DMS153 treated with DMSO at 0.1 percent for 48 hours (cell line): ENCODE data around the gene MYO16.
"Not testable (repeated sequence)": the region's sequence is repeated elsewhere in the genome, so short reads cannot be mapped to it uniquely, and the experiment has no call there.

Experiments used
- DNase-seq: peaks from one replicate; lab custom pipeline; 2025; ENCODE audit not compliant: unreplicated experiment; lab: John Stamatoyannopoulos, UW

Gene MYO16

DNA sequence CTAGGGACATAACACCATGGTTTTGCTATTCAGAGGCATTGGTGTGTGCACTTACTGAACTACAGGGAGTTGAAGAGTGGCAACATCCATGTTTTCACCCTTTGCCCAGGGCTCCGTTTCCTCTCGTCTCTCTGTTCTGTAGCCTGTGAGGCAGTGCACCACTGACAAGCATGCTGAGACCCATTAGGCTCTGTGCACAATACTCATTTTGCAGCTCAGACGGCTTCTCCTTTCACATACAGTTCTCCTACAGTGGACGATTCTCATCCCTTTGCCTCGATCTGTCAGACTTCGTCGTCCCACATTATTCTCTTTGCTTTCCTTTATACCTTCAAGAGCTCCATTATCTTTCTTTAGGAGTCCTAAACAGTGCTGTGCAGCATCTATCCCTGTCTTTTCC lies 403.7 kb downstream of the MYO16 start:
- DNase-seq, result no peak

DNA sequence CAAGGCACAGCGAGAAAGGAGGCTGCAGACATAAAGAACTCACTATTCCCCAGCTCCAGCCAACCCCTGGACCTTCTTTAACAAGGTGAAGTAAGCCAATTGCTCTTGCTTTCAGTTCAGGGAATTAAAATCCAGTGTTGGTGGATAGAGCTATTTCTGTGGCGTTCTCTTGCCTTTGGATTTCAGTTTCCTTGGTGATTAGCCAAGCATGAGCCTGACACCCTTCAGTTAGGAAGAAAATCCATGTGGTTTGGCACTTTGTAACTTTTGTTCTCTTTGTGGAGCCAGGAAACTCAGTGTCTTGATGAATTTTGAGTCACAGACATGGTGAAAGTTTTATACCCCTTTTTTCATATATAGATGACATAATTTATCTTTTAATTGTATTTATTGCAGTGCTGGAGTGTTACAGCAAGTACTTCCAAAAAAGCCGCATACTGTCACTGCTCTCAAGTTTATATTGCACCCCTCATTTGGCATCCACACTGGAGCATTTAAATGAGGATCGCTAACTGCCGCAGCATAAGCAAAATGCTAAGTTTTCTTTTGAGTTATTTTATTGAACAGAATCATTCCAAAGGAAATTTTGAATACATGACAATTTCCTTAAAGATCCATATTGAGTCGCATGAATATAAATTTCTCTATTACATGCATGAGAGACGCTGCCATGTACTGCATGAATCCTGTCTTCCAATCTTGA lies 406.8 kb downstream of the MYO16 start:
- no peak for DNase-seq

DNA sequence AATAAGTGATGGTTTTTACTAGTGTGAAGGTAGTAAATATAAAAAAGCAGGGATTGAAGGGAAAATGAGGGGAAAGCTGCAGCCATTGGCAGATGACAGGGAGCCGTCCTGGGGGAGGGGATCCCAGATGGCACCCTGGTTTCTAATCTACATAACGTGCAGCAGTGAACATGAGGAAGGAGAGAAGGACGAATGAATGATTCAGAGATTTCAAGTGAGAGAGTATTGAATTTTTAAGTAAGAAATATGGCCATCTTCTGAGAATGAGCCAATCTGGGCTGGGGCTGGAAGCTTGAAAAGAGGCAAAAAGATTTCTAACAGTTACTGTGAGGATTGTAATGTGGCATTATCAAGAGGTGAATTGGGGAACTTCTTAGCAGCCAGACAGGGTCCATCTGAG lies 414.2 kb downstream of the MYO16 start:
- DNase-seq, result no peak

DNA sequence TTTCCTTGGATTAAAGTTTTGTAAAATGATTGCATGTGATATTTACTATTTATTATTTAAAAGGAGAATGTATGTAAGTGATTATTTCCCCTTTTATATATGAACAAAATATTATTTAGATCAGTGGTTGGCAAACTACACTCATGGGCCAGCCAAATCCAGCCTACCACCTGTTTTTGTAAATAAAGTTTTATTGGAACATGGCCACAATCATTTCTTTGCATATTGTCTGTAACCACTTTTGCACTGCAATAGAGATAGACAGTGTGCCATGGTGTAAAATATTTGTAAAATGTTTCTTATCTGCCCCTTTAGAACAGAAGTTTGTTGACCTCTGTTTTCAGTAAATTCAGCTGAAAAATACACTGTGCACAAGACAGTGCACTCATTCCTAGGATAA lies 426.4 kb downstream of the MYO16 start:
- DNase-seq, result no peak

DNA sequence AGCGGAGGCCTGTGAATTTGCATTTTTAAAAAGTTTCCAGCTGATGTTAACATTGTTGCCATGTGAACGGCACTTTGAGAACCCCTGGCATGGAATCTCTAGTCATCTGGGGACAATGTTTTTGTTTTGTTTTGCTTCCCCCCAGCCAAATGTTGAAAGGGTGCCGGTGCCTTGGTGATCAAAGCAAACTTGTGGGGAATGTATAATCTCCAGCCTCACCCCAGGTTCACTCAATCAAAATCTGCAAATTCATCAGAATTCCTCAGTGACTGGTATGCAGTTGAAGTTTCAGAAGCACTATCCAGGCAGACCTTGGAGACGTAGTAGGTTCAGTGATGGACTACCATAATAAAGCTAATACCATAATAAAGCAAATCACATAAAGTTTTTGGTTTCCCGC lies 428.7 kb downstream of the MYO16 start:
- DNase-seq, result no peak

DNA sequence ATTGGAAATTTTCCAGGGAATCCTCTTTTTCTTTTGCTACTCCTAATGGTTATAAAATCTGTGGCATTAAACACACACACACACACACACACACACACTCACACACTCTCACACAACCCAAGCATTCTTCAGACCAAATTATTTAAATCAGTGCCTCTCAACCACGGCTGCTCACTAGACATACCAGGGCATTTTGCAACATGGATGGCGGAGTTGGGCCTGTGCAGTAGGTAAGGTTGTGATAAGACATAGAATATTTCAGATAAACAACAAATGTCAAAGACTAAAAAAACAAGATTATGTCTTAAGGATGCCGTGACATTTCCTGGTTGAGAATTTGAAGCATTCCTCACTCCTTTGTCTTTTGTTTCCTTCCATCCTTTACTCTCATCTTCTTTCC lies 443.1 kb downstream of the MYO16 start:
- DNase-seq, result no peak

DNA sequence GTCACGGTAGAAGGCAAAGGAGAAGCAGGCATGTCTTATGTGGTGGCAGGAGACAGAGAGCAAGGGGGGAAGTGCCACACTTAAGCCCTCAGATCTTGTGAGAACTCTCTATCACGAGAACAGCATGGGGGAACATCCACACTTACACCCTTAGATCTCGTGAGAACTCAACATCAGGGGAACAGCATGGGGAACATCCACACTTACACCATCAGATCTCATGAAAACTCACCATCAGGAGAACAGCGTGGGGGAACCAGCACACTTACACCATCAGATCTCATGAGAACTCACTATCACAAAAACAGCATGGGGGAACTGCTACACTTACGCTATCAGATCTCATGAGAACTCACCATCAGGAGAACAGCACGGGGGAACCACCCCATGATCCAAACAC lies 445.0 kb downstream of the MYO16 start:
- DNase-seq, result no peak

DNA sequence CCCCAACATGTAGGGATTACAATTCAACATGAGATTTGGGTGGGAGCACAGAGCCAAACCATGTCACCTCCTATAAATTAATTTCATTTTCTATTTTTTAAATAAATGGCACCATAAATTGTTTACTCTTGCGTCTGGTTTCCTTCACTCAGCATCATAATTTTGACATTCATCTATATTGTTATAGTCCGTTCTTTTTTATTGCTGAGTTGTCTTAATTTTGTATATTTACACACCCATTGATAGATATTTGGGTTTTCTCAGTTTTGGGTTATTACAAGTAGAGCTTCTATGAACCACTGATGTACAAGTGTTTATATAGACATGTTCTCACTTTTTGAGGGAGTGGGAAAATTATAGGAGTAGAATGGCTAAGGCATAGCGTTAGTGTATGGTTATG lies 445.4 kb downstream of the MYO16 start:
- DNase-seq, result no peak

DNA sequence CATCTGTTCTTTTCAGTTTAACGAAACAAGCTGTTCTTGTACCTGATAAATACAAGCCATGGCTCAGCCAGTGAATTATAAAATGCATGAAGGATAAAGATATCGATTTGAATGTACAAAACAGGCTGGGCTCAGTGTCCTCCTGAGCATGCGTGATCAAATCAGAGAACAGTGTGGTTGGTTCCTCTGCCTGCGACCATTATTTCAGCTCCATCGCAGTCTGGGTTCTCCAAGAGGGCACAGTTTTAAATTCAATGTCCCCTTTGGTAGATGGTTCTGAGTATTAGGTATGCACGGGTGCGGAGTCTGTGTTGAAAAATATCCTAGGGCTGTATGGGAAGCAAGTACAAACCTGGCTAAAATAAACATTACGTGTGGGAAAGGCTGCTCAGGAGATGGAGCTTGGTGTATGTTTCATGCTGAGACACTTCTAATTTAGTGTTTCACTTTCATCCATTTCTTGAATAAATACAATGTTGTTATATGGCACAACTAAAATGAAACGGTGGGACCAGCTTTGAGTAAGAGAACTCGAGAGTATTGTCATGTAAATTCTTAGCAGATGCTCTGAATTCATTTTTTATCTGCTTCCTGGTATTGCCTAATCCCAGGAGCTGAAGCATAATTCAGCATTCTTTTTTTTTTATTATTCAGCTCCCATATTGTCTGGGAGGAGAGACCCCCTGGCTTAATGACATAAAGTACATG lies 458.7 kb downstream of the MYO16 start:
- DNase-seq, result no peak

DNA sequence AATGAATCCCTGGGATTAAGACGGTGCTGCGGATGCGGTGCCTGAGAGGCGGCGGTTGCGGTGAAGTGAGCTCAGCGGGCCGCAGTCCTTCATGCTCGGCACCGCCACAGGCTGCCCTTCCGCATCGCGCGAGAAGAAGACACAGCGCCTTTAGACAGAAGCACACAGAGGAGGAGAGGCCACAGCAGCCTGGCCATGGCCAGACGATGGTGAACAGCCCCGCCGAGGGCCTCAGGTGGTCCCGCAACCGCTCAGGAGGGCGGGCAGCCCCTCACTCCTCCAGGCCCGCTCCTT lies 459.2 kb downstream of the MYO16 start:
- DNase-seq, result no peak

DNA sequence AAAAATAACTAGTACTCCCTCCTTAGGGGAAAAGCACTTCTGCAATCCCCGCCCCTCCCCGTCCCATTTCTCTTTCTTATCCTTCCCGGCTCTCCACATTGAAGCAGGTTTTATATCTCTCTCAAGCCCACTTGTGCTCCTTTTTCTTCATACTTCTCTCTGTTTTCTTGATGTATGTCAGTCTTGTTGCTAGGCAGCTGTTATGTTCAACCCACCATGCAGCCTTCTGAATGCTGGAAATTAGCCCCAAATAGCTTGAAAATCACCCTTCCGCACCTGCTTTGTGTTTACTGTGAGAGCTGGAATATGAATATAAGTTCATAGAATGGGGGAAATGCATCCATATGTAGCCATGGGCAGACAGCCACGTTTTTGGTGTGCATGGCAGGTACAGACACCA lies 461.4 kb downstream of the MYO16 start:
- DNase-seq, result no peak

DNA sequence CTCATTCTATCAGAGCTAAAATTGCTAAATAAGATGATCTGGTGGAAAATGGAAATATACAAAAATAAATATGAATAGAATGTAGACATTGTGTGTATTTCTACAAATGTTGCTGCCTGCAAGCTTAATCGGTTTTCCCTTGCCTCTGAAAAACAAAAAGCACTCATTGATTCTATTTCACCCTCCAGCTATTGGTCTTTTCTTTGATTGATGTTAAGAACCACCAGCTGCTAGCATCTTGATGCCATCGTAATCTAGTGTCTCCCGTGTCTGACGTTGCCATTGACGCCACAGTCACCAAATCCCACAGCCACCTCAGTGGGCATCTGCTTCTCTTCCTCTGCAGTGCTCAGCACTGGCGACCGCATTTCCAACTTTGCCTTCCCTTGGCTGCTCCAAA lies 461.8 kb downstream of the MYO16 start:
- no peak for DNase-seq

DNA sequence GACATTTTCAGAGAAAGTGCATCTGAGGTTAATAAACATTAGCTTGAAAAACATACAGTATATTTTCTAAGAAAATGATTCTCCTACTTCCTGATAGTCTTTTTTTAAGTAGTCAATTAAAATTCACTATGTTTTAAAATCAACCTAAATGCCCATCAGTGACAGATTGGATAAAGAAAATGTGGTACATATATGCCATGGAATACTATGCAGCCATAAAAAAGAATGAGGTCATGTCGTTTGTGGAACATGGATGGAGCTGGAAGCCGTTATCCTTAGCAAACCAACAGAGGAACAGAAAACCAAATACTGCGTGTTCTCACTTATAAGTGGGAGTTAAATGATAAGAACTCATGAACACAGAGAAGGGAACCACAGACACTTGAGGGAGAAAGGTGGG lies 462.8 kb downstream of the MYO16 start:
- DNase-seq, result not testable (repeated sequence)

DNA sequence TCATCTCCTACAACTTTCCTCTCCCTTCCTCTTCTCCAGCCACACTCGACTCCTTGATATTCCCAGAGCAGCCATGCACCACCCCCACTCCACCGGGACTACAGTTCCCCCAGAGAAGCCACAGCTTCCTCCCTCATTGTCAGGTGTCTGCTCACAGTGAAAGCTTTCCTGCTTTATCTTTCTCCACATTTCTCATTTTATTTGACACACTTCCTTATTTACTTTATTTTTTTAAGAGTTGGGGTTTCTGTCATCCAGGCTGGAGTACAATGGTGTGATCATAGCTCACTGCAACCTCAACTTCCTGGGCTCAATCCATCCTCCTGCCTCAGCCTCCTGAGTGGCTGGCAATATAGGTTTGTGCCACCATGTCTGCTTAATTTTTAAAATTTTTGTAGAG lies 464.6 kb downstream of the MYO16 start:
- no peak for DNase-seq

DNA sequence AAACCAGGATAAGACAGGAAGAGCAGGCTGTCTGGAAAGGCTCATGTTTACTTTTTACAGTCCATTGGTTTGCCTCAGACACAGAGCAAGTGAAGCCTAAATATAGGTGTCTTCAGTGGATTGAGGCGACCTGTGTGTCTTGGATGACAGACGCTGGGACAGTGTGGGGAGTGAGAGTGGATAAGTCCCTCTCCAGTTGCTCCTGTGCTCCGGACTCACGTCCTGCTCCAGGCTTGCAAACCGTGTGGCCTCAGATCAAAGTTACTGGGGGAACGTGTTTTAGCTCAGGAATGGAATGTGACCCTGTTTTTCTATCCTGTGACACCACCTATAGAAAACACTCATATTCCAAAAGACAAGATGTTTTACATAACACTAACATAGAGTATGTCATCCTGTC lies 465.7 kb downstream of the MYO16 start:
- no peak for DNase-seq

DNA sequence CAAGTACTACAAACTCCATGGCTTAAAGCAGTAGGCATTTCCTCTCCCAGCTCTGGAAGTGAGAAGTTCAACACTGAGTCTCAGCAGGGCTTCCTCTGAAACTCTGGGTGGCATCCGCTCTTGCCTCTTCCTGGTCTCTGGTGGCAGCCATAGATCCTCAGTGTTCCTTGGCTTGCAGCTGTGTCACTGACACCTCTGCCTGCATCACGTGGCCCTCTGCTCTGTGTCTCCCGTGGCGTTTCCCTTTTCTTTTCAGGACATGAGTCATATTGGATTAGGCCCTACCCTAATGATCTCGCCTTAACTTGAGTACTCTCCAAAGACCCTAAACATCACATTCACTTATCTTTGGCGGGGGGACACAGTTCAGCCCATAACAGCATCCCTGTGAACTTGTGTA lies 466.7 kb downstream of the MYO16 start:
- DNase-seq, result no peak

DNA sequence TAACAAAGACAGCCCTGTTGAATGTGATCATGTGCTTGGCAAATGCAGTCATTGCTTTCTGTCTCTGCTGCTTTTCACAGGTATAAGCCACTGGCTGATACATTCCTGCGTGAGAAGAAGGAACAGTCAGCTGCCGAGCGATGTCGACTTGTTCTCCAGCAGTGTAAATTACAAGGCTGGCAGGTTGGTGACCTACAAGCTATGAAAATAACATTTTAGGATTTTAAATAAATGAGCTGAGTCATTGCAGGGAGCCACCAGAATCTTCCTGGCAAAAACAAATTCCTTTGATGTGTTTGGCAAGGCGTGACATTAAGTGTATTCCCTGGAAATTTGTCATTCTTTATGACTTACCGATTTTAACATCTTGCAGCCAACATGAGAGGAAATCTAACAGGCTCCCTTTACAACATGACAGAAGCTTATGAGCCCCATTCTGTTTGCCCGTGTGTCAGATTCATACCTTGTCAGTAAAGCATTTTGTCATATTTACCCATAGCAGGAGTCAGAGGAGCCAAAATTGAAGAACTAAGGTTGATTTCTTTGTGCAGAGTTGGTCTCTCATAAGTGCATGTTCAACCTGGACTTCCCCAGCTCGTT lies 471.4 kb downstream of the MYO16 start:
- DNase-seq, result no peak

DNA sequence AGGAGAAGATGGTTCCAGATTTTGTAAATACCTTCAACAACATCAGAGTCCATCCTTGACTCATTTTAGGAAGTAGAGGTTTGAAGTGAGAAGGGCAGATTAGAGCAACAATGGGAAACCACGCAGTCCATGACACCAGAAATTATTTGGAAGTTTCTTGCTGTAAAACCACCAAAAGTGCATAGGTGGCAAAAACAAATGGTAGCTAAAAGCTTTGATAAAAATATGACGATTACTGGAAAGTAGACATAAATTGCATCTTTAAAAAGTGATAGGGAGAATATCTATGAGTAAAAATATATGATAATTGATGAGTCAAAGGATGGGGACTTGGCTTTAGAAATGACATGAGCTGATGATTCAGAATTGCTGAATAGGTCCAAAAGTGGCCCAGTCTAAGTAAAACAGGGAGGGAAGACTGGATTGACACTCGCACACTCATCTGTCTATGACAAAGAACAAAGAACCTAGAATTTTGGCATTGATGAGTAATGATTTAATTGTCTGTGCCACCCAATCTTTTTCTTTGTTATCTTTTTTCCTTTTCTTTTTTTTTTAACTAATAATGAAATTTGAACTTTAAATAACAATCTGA lies 472.2 kb downstream of the MYO16 start:
- no peak for DNase-seq

DNA sequence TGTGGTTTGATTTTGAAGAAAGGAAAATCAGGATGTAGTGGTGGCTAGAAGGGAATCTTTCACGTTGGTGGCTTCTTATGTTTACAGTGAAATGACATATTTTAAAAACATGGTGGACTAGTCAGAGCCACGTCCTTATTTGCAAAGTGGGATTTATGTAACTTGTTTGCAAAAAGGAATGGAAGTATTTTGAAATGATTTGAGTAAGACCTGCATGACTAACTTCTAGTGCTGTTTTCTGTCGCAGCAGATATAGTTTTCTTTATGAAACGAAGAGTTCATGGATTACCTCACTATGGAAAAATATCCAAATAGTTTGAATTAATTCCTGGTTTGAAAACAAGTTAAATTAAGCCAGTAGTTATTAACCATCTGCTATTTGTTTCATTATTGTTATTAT lies 476.5 kb downstream of the MYO16 start:
- DNase-seq, result no peak

DNA sequence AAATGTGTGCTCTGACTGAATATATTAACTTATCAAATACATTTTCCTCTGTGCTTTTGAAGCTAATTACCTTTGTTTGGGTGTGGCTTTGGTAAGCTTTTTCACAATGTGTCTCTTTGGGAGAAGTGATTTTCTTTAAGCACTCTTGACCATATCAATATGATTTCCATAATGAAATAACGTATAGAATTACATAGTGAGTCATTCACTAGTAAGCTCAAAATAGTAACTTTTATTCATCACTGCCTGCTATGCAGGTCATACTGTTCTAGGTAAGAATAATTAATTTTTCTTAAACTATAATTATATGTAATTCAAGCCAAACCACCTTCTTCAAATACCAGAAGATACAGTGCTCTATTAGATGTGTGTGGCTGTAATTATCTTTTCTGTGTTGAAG lies 480.7 kb downstream of the MYO16 start:
- no peak for DNase-seq

DNA sequence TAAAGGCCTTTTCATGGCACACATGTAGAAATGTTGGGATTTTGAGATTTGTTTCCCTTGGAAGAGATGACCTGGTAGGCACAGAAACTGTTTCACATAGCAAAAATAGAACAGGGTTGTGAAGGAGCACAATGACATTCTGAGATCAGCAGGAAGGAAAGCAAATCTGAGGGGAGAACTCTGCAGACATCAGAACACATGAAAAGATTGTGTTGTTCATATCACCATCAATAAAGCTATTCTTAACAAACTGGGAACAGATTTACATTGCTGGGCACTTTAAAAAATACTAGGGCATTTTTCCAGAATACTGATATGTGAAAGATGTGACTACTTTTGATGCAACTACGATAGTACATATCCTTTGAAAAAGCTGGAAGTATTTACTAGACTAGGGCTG lies 481.7 kb downstream of the MYO16 start:
- no peak for DNase-seq

DNA sequence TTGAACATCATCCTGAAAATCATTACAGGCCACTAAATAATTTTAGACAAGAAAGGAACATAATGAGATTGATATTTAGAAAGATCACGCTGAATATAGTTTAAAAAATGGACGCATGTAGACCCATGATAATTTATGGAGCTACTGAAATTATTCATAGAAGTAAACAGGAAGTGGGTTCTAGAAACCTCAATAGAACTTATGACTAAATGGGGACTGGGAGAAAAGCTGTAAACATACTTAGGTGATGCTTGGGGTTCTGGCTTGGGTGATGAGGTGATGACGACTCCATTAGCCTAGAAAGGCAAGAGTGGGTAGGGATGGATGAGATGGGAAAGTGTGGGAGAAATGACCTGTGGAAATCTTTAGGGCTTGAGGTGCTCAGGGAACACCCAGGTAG lies 484.0 kb downstream of the MYO16 start:
- no peak for DNase-seq
